T-helper 2 cell treated with Interferon-gamma antibody and Interleukin-4, amounts not matched to agents 100 ng/mL and 5 ng/mL, for 36 hours (primary cell): ENCODE measurements around the gene NMRK1. TPM values are rescaled to one million over a fixed set of nuclear protein-coding genes. Genes with fewer than 3 reads are reported as not detected.

Source experiments
- intact Hi-C: fragments of 100-400 bp; cut with micrococcal nuclease; formaldehyde crosslinking; loops from one replicate; pipeline ENCODE4 v1.15.1; 2023
- total RNA-seq: library from RNA; stranded (reverse); gene quantifications from 2 replicates; pipeline ENCODE4 v1.2.3, GENCODE V29; 2022

NMRK1 gene
- total RNA-seq, 1 donor from 2014 or later, result 15.7 TPM

DNA sequence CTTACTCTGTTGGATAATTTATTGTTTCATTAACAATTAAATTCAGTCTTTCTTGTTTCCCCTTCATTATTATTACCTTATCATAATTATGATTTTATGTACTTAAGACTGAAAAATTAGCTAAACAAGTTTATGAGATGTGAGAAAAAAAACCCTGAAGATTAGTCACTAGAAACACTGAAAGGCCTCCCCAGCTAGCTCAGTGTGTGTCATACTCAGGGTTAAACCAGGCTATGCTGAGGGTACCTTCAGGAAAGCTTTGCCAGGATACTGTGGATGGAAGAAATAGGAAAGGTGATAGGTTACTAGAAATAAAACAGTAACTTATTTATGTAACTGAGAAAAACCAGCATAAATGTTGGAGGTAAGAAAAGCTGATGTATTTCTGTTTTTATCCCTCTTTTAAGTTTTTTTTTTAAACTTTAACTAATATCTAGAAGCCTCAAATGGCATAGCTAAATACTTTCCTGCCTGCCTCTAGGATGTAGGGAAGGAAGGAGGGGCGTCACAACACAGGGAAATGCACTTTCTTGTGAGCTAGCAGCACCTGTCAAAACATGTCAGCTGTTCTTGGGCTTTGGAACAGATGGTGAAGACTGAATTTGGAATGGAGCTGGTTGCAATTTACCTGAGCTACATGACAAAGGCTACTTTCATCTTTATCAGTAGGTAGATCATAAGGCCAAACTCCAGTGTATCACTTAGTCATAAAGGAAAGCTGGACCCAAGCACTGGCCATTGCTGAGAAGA lies 24.2 kb downstream of the NMRK1 start:
- intact Hi-C loops, result no loop called here

DNA sequence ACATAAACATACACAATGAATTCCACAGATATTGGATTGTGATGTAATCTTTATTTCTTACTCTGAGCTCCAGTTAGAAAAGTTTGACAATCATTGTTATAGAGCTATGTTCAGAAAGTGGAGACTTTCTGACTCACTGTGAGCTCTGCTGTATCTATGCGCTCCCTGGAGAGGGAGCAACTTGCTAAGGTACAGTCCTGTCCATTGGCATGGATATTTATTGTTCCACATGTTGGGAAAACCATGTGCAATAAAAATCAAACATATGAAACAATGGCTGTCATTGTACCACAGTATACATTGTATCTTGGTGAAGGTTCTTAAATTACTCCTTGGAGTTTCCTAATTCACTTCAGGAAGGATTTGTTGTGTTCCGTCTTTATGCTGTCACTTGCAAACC lies 26.8 kb downstream of the NMRK1 start:
- intact Hi-C loops, result no loop called here

DNA sequence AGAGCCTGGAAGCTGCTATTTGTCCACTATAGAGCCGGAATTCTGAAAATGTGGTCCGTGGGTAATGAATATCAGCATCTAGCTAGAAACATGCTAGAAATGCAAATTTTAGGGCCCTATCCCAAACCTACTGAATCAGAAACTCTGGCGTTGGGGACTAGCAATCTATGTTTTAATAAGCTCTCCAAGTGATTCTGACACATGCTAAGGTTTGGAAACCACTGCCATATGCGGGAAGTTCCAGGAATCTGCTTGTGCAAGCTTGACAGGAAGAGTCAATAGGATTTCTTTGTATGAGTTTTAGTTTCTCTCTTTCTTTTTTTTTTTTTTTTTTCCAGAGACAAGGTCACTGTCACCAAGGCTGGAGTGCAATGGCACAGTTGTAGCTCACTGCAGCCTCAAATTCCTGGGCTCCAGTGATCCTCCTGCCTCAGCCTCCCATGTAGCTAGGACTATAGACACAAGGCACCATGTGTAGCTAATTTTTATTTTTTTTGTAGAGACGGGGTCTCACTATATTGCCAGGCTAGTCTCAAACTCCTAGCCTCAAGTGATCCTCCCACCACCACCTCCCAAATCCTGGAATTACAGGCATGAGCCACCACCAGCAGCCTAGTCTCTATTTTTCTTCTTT lies 33.5 kb downstream of the NMRK1 start:
- intact Hi-C loops, result no loop called here

- intact Hi-C loops, result no loop called here
Measured at GRCh38 chr9:75053869-75054268, 34.1 kb downstream of the NMRK1 start.

GRCh38 chr9:75051285-75051684 lies 36.7 kb downstream of the NMRK1 start:
- intact Hi-C loops, result no loop called here

DNA sequence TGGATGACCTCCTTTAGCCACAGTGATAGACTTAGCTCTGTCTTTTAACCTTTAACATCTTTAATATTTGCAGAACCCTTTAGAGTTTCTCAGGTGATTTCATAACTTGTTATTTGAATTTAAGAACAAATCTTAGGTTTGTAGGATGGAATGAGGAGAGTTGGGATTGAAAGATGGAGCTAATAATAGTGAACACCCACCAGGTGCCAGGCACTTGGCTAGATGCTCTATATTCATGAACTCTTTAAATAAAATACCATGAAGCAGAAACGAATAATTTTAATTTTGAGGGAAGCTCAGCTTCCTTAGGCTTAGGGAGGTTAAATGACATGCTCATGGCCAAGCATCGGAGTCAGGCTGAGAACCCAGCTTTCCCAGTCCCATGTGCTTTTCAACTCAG lies 40.4 kb downstream of the NMRK1 start:
- intact Hi-C loops, result no loop called here

- intact Hi-C loops, result no loop called here
Measured at GRCh38 chr9:75046725-75047345, 41.1 kb downstream of the NMRK1 start.

DNA sequence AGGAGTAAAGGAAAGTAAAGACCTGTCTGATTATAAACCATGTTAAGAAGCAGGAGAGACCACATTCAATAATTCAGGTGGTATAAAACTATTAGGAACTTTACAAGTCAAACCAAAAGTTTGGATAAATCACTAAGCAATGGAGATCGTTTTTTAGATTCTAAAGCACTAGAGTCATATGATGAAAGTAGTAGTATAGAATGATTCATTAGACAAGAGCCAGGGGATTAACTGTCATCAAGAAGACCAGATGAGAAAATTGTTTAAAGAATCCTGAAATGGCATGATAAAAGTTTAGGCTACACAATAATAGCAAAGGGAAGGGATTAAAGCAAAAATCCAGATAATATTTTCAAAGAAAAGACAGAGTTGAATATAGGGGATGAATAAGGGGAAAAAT lies 46.9 kb downstream of the NMRK1 start:
- intact Hi-C loops, result no loop called here

- intact Hi-C loops, result no loop called here
Measured at GRCh38 chr9:75039801-75040200, 48.2 kb downstream of the NMRK1 start.

DNA sequence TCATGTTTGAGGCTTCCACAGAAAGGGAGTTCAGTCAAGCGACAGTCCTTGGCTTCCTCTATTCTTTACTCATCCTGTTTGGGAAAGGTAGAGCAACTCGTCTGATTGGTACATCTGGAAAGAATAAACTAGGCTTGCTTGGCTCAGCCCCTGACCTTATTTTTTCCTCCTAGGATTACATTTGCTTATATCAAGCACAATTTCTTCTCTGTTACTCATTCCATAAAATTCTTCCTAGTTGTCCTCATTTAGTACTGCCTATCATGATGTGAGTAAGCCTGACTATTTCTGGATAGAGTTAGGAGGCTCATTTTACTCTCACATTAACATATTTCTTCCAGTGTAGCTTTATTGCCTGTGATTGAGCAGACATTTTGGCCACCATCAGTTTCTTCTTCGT lies 48.9 kb downstream of the NMRK1 start:
- intact Hi-C loops, result no loop called here

DNA sequence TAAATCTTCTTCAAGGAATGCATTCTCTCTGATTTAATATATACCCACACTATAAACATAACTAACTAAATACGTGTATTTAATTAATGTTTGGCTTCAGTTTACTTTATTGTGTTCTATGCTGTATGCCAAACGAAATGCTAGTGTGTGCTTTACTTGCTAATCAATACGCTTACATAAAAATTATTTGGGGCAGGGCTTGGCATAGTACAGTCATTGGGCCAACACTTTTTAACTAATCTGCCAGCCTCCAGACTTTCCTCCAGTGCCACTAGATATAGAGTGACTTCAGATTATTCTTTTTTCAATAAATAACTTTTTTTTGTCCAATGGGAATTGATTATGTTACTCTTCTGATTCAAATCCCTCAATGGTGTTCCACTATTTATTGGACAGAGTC lies 51.2 kb downstream of the NMRK1 start:
- intact Hi-C loops, result no loop called here

DNA sequence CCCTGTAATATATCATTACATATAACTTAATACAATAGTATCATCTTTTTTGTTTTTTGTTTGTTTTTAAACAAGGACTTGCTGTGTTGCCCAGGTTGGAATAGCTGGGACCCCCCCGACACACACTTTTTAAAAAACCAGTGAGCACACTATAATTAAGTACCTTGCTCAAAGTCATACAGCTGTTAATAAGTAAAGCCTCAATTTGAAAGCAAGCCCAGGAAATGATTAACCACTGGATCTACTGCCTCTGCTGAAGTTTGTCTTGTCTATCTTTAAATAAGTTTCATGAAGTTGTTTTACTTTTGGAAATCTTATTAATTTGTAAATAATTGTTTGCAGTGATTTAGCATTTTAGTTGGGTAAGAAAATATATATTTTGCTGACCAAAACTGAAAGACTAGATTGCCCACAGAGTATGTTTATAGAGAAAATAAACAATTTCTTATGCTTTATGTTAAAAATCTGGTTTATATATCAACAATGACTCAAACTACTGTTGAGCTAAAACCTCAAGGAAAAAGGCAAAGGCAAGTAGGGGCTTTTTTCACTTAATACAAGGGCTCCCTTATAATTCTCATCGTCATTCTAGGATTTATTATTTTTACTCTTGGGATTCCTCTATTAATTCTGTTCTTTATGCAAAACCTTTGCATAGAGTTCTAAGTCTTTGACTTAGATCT lies 54.0 kb downstream of the NMRK1 start:
- intact Hi-C loops, result no loop called here

DNA sequence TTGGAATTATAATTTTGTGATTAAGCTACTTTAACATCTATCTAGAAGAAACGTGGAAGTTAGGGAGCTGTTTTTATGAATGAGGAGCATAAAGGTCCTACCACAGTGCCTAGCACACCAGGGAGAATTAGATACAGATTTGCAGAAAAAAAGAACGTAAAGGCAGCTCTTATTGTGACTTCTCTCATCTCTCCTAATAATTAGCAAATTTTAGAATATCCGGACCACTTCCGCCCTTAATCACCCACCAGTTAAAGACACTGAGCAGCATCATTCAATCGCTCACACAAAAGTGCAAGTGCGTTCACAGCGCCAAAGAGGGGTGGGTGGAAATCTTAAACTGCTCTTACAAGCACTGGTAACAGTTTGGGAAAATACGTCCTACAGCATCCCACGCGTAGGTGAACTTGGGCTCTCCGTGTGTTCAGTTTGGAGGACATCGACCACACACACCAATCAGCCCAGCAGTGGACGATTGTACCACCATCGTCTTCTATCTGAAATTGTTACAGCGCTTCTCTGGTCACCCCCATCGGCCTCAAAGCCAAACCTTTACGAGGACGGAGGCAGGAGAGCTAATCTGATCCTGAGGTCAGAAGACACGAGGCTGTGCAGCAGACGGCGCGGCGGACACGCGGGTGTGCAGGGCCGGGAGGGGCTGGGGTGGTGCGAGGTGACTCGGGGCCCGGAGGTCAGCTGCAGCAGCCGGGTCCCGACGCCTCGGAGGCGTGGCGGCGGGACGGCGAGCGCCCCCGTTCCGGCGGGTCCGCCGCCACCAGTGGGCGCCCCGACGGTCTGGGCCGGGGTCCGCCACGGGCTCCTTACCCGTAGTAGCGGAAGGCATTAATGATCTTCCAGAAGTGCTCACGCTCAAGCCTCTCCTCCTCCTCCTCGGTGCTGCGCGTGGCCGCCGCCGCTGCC lies 60.5 kb downstream of the NMRK1 start:
- intact Hi-C loops, result loop anchor here (1.0 to 10.0 kb wide), 9 partner anchors 17 to 1875 kb away; partner anchors contain the start of genes ANXA1, C9orf40, GCNT1 and NMRK1

GRCh38 chr9:75023846-75024245 lies 64.1 kb downstream of the NMRK1 start:
- intact Hi-C loops, result loop anchor here (10.0 kb wide), 1 partner anchor 1371 kb away; the partner anchor contains the start of gene RFK

DNA sequence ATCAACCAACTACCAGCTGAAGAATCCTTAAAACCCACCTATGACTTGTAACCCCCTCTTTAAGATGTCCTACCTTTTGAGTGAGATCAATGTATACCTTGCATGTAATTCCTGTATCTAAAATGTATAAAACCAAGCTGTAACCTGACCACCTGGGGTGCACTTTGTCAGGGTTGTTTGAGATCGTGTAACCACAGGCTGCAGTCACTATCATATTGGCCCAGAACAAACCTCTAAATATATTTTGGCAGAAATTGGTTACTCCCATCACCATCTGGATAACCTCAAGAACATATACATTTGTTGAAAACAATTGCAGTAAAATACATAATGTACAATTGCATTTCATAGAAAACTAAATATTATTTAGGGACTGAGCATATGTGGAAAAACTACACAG lies 68.3 kb downstream of the NMRK1 start:
- intact Hi-C loops, result loop anchor here (2.0 to 10.0 kb wide), 2 partner anchors 1375 to 1887 kb away; partner anchors contain the start of gene RFK

- intact Hi-C loops, result no loop called here
Measured at GRCh38 chr9:75019022-75019421, 68.9 kb downstream of the NMRK1 start.

GRCh38 chr9:75017378-75017777 lies 70.6 kb downstream of the NMRK1 start:
- intact Hi-C loops, result no loop called here

DNA sequence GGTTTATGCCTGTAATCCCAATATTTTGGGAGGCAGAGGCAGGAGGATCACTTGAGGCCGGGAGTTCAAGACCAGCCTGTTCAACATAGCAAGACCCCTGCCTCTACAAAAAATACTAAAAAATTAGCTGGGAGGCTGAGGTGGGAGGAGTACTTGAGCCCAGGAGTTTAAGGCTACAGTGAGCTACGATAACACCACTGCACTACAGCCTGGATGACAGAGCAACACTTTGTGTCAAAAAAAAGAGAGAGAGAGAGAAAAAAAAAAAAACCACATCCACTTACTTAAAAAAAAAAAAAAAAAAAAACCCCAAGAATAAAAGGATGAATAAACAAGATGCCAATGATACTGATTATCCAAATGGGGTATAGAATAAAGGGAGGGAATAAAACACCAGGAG lies 74.2 kb downstream of the NMRK1 start:
- intact Hi-C loops, result no loop called here
